Activated CD4-positive, alpha-beta T cell treated with anti-CD3 and anti-CD28 coated beads, Interleukin-2, amount 10 ng/mL, durations not matched to agents 24 days and 14 days (primary cell): Measurements from ENCODE around the gene SUSD5. TPM values are rescaled to one million over a fixed set of nuclear protein-coding genes. Genes with fewer than 3 reads are reported as not detected.
"Not testable (repeated sequence)": the region's sequence is repeated elsewhere in the genome, so short reads cannot be mapped to it uniquely, and the experiment has no call there.

Experiments
- DNase-seq: peaks from one replicate; pipeline ENCODE4 v3.0.0; 2022
- H3K27ac Mint-ChIP-seq: one replicate; pipeline ENCODE4 v1.8.0; 2022; ENCODE audit warnings: mild to moderate bottlenecking, mixed read lengths
- H3K27me3 Mint-ChIP-seq: one replicate; pipeline ENCODE4 v1.8.0; 2022; ENCODE audit warnings: mixed read lengths
- H3K36me3 Mint-ChIP-seq: one replicate; pipeline ENCODE4 v1.8.0; 2022; ENCODE audit warnings: low read depth, mild to moderate bottlenecking, mixed read lengths
- H3K4me1 Mint-ChIP-seq: one replicate; pipeline ENCODE4 v1.8.0; 2021; ENCODE audit warnings: mixed read lengths
- H3K4me3 Mint-ChIP-seq: one replicate; pipeline ENCODE4 v1.8.0; 2022; ENCODE audit warnings: mild to moderate bottlenecking, moderate library complexity, mixed read lengths
- H3K9me3 Mint-ChIP-seq: one replicate; pipeline ENCODE4 v1.8.0; 2021; ENCODE audit warnings: mixed read lengths
- intact Hi-C: fragments of 100-400 bp; cut with micrococcal nuclease; formaldehyde crosslinking; loops from one replicate; pipeline ENCODE4 v1.15.1; 2023
- total RNA-seq: library from RNA; stranded (reverse); gene quantifications from 2 replicates; pipeline ENCODE4 v1.2.3, GENCODE V29; 2022

SUSD5 gene
- total RNA-seq, 1 donor from 2014 or later: not detected

- peaks cover 2% of the 10 kb centered on the region for H3K4me1 Mint-ChIP-seq
- H3K27ac Mint-ChIP-seq: no peak overlapping the region
- H3K9me3 Mint-ChIP-seq: no peaks in the 10 kb centered on the region
- H3K4me3 Mint-ChIP-seq: peak overlapping the region; percentile 26
- no peak for DNase-seq
- H3K27me3 Mint-ChIP-seq: peaks cover 58% of the 10 kb centered on the region
- H3K36me3 Mint-ChIP-seq: no peaks in the 10 kb centered on the region
- intact Hi-C loops: no loop called here
Measured at GRCh38 chr3:33217866-33218445, 654 bp downstream of the SUSD5 start.

DNA sequence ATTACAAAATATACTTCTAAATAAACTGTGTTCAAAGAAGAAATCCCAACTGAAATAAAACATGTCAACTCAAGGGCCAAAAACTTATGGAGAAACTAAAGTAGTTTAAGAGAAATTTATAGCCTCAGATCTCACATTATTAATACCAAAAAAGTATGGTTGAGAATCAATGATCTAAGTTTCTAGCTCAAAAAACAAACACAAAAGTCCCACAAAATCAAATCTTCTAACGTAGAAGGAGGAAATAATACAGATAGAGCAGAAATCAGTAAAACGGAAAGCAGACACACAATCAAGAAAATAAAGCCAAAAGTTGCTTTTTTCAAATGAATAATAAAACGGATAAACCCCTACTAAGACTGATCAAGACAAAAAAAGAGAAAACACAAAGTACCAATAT is 2.9 kb downstream of the SUSD5 start:
- no peaks in the 10 kb centered on the region for H3K9me3 Mint-ChIP-seq
- no peaks in the 10 kb centered on the region for H3K36me3 Mint-ChIP-seq
- H3K4me1 Mint-ChIP-seq: peaks cover 2% of the 10 kb centered on the region
- no peak overlapping the region for H3K4me3 Mint-ChIP-seq
- peaks cover 57% of the 10 kb centered on the region for H3K27me3 Mint-ChIP-seq
- DNase-seq: no peak
- H3K27ac Mint-ChIP-seq: no peak overlapping the region
- intact Hi-C loops: no loop called here

DNA sequence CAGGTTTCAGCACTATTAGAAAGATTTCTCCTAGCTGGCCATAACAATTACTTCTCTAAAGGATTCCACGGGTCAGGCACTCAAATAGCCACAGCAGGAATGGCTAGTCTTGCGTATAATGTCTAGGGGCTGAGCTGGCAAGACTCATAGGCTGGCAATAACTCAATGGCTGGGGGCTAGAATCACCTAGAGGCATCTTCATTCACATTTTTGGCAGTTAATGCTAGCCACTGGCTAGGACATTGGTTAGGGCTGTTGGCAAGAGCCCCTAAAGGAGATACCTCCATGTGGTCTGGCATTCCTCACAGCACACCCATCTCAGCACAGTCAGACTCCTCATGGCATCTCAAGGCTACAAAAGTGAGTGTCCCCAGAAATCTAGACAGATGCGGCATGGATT is 6.2 kb downstream of the SUSD5 start:
- Mint-ChIP-seq H3K27ac (no peak overlapping the region), H3K4me3 (no peak overlapping the region), H3K27me3 (peaks cover 54% of the 10 kb centered on the region), H3K36me3 (no peaks in the 10 kb centered on the region), H3K9me3 (no peaks in the 10 kb centered on the region), H3K4me1 (no peaks in the 10 kb centered on the region)
- intact Hi-C loops: no loop called here
- no peak for DNase-seq

GRCh38 chr3:33211444-33211843 is 7.2 kb downstream of the SUSD5 start:
- H3K4me3 Mint-ChIP-seq: no peak overlapping the region
- H3K36me3 Mint-ChIP-seq: no peaks in the 10 kb centered on the region
- intact Hi-C loops: no loop called here
- H3K9me3 Mint-ChIP-seq: no peaks in the 10 kb centered on the region
- DNase-seq: no peak
- H3K27ac Mint-ChIP-seq: no peak overlapping the region
- H3K4me1 Mint-ChIP-seq: no peaks in the 10 kb centered on the region
- H3K27me3 Mint-ChIP-seq: peaks cover 50% of the 10 kb centered on the region

DNA sequence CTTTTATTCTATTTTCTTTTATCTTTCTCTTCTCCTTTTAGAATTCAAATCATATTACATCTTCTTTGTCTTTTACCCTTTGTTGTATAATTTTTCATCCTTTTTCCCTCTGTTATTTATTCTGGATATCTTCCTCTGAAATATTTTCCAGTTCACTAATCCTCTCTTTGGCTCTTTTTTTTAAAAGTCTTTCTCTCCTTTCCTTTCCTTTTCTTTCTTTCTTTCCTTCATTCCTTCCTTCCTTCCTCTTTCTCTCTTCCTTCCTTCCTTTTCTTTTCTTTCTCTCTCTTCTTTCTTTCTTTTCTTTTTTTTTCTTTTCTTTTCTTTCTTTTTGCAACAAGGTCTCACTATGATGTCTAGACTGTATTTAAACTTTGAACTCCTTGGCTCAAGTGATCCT is 9.3 kb downstream of the SUSD5 start:
- no peak overlapping the region for H3K4me3 Mint-ChIP-seq
- H3K36me3 Mint-ChIP-seq: no peaks in the 10 kb centered on the region
- no peak overlapping the region for H3K27ac Mint-ChIP-seq
- H3K9me3 Mint-ChIP-seq: no peaks in the 10 kb centered on the region
- no peaks in the 10 kb centered on the region for H3K4me1 Mint-ChIP-seq
- peaks cover 32% of the 10 kb centered on the region for H3K27me3 Mint-ChIP-seq
- intact Hi-C loops: loop anchor here (5.0 kb wide), 1 partner anchor 68 kb away; the partner anchor contains the start of gene FBXL2
- no peak for DNase-seq

- Mint-ChIP-seq H3K4me3 (no peak overlapping the region), H3K27ac (no peak overlapping the region), H3K36me3 (no peaks in the 10 kb centered on the region), H3K27me3 (peaks cover 7% of the 10 kb centered on the region), H3K4me1 (no peaks in the 10 kb centered on the region), H3K9me3 (no peaks in the 10 kb centered on the region)
- intact Hi-C loops: no loop called here
- no peak for DNase-seq
Measured at GRCh38 chr3:33202711-33203457, 15.7 kb downstream of the SUSD5 start.

- H3K4me3 Mint-ChIP-seq: no peak overlapping the region
- intact Hi-C loops: no loop called here
- no peaks in the 10 kb centered on the region for H3K9me3 Mint-ChIP-seq
- no peak overlapping the region for H3K27ac Mint-ChIP-seq
- peaks cover 3% of the 10 kb centered on the region for H3K27me3 Mint-ChIP-seq
- H3K36me3 Mint-ChIP-seq: no peaks in the 10 kb centered on the region
- DNase-seq: no peak
- H3K4me1 Mint-ChIP-seq: no peaks in the 10 kb centered on the region
Measured at GRCh38 chr3:33201195-33201594, 17.4 kb downstream of the SUSD5 start.

- Mint-ChIP-seq H3K4me3 (no peak overlapping the region), H3K9me3 (no peaks in the 10 kb centered on the region), H3K4me1 (no peaks in the 10 kb centered on the region), H3K27ac (no peak overlapping the region), H3K27me3 (peaks cover 3% of the 10 kb centered on the region), H3K36me3 (no peaks in the 10 kb centered on the region)
- no peak for DNase-seq
- intact Hi-C loops: no loop called here
Measured at GRCh38 chr3:33196538-33196937, 22.1 kb downstream of the SUSD5 start.

- DNase-seq: no peak
Measured at GRCh38 chr3:33194303-33194702, 24.3 kb downstream of the SUSD5 start.

DNA sequence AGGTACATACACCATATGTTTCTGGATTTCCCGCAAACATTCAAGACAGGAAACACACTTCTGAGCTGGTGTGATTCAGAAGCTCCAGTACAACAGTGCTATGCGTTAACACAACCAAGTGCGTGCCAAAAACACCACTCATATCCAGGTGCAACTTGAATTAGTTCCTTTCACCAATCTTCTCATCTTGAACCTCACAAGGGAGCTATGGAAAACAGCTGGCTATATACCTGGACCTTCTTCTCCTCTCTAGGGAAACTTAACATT is 31.3 kb downstream of the SUSD5 start:
- Mint-ChIP-seq H3K27me3 (peaks cover 5% of the 10 kb centered on the region), H3K4me3 (no peak overlapping the region), H3K27ac (no peak overlapping the region), H3K9me3 (no peaks in the 10 kb centered on the region), H3K4me1 (no peaks in the 10 kb centered on the region), H3K36me3 (no peaks in the 10 kb centered on the region)
- no peak for DNase-seq
- intact Hi-C loops: no loop called here

More at GRCh38 chr3:33194303-33194702, 24.3 kb downstream of the SUSD5 start:
- intact Hi-C loops: no loop called here
- H3K9me3 Mint-ChIP-seq: no peaks in the 10 kb centered on the region
- no peaks in the 10 kb centered on the region for H3K4me1 Mint-ChIP-seq
- no peak overlapping the region for H3K4me3 Mint-ChIP-seq
- H3K27me3 Mint-ChIP-seq: peaks cover 3% of the 10 kb centered on the region
- H3K36me3 Mint-ChIP-seq: no peaks in the 10 kb centered on the region
- no peak overlapping the region for H3K27ac Mint-ChIP-seq

- H3K9me3 Mint-ChIP-seq: no peaks in the 10 kb centered on the region
- no peak overlapping the region for H3K27ac Mint-ChIP-seq
- H3K4me1 Mint-ChIP-seq: no peaks in the 10 kb centered on the region
- no peak overlapping the region for H3K4me3 Mint-ChIP-seq
- no peak for DNase-seq
- intact Hi-C loops: no loop called here
- H3K36me3 Mint-ChIP-seq: no peaks in the 10 kb centered on the region
- peaks cover 5% of the 10 kb centered on the region for H3K27me3 Mint-ChIP-seq
Measured at GRCh38 chr3:33186524-33187367, 31.9 kb downstream of the SUSD5 start.

DNA sequence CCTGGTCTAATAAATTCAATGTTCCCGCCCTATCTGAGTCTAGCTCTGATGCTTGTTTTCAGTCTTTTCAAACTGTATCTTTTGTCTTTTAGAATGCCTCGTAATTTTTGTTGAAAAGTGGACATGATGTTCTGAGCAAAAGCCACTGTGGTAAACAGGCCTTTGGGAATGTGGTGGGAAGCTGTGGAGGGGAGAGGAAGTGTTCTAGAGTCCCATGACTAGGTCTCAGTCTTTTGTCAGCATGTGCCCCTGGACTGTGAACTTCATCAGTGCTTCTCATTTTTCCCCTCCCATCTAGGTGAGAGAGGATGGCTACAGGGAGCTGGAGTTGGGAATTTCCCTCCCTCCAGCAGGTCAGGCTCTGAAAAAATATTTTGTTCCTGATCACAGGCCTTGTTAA is 33.7 kb downstream of the SUSD5 start:
- intact Hi-C loops: no loop called here
- no peak overlapping the region for H3K4me3 Mint-ChIP-seq
- H3K27me3 Mint-ChIP-seq: peaks cover 5% of the 10 kb centered on the region
- H3K9me3 Mint-ChIP-seq: no peaks in the 10 kb centered on the region
- H3K4me1 Mint-ChIP-seq: no peaks in the 10 kb centered on the region
- DNase-seq: peak; percentile 18
- no peaks in the 10 kb centered on the region for H3K36me3 Mint-ChIP-seq
- no peak overlapping the region for H3K27ac Mint-ChIP-seq

- H3K36me3 Mint-ChIP-seq, H3K9me3 Mint-ChIP-seq, H3K27ac Mint-ChIP-seq, H3K4me3 Mint-ChIP-seq, H3K27me3 Mint-ChIP-seq, H3K4me1 Mint-ChIP-seq, DNase-seq, intact Hi-C loops: not testable (repeated sequence)
Measured at GRCh38 chr3:33181641-33182040, 37.0 kb downstream of the SUSD5 start.

DNA sequence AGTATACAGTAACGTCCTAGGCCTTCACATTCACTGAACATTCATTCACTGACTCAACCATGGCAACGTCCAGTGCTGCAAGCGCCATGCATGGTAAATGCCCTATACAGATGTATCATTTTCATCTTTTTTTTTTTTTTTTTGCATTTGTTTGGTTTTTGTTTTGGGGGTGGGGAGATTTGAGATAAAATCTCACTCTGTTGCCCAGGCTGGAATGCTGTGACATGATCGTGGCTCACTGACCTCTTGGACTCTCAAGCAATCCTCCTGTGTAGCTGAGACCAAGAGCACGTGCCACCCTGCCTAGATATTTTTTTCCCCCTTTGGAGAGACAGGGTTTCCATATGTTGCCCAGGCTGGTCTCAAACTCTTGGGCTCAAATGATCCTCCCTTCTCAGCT is 37.4 kb downstream of the SUSD5 start:
- Mint-ChIP-seq H3K36me3 (no peaks in the 10 kb centered on the region), H3K27me3 (peaks cover 6% of the 10 kb centered on the region), H3K4me3 (no peak overlapping the region), H3K4me1 (no peaks in the 10 kb centered on the region), H3K9me3 (no peaks in the 10 kb centered on the region), H3K27ac (no peak overlapping the region)
- DNase-seq: no peak
- intact Hi-C loops: no loop called here
